Stimulated activated naive CD8-positive, alpha-beta T cell treated with anti-CD3 and anti-CD28 coated beads, Interleukin-15, Interleukin-2, amounts not matched to agents 100 ng/mL and 50 ng/mL, for 24 hours (primary cell): ENCODE measurements around the gene GAPDHS.
A peak's percentile ranks its signal among the peaks of the same experiment; 100 is the strongest.

Experiments
- H3K27ac Mint-ChIP-seq: one replicate; pipeline ENCODE4 v1.8.0; 2021; ENCODE audit warnings: mild to moderate bottlenecking, mixed read lengths
- H3K27me3 Mint-ChIP-seq: one replicate; pipeline ENCODE4 v1.8.0; 2021; ENCODE audit warnings: mixed read lengths
- H3K36me3 Mint-ChIP-seq: one replicate; pipeline ENCODE4 v1.8.0; 2021; ENCODE audit warnings: low read depth, mixed read lengths
- H3K4me1 Mint-ChIP-seq: one replicate; pipeline ENCODE4 v1.8.0; 2021; ENCODE audit warnings: low read depth, mixed read lengths
- H3K4me3 Mint-ChIP-seq: one replicate; pipeline ENCODE4 v1.8.0; 2021; ENCODE audit warnings: mild to moderate bottlenecking, mixed read lengths
- H3K9me3 Mint-ChIP-seq: one replicate; pipeline ENCODE4 v1.8.0; 2021; ENCODE audit warnings: mixed read lengths

The GAPDHS gene

GRCh38 chr19:35542209-35542608 lies 9.0 kb downstream of the GAPDHS start:
- no peaks in the 10 kb centered on the region for H3K9me3 Mint-ChIP-seq
- no peak overlapping the region for H3K4me3 Mint-ChIP-seq
- peaks cover 31% of the 10 kb centered on the region for H3K36me3 Mint-ChIP-seq
- no peak overlapping the region for H3K27ac Mint-ChIP-seq
- H3K27me3 Mint-ChIP-seq: no peaks in the 10 kb centered on the region
- peaks cover 26% of the 10 kb centered on the region for H3K4me1 Mint-ChIP-seq

GRCh38 chr19:35543280-35544109 lies 10.2 kb downstream of the GAPDHS start:
- H3K27me3 Mint-ChIP-seq: no peaks in the 10 kb centered on the region
- H3K36me3 Mint-ChIP-seq: peaks cover 40% of the 10 kb centered on the region
- H3K27ac Mint-ChIP-seq: peak overlapping the region; percentile 83

GRCh38 chr19:35544110-35544802 lies 11.0 kb downstream of the GAPDHS start:
- Mint-ChIP-seq H3K27me3 (no peaks in the 10 kb centered on the region), H3K4me1 (peaks cover 34% of the 10 kb centered on the region), H3K27ac (peak overlapping the region; percentile 83), H3K36me3 (peaks cover 41% of the 10 kb centered on the region), H3K9me3 (no peaks in the 10 kb centered on the region), H3K4me3 (peak overlapping the region; percentile 97)

More at GRCh38 chr19:35543280-35544109, 10.2 kb downstream of the GAPDHS start:
- Mint-ChIP-seq H3K9me3 (no peaks in the 10 kb centered on the region), H3K4me3 (peak overlapping the region; percentile 97), H3K4me1 (peaks cover 31% of the 10 kb centered on the region)

- Mint-ChIP-seq H3K9me3 (no peaks in the 10 kb centered on the region), H3K27ac (peak within 1 kb of the TSS; percentile 96), H3K36me3 (peaks cover 40% of the 10 kb centered on the region), H3K4me1 (peaks cover 34% of the 10 kb centered on the region), H3K27me3 (no peaks in the 10 kb centered on the region), H3K4me3 (peak within 1 kb of the TSS; percentile 97)
These were observed 12.0 kb downstream of the GAPDHS start, which contains the start of gene TMEM147 for GRCh38 chr19:35545001-35545854. TSS of gene TMEM147 (plus strand) at chr19:35545626. CDS start at chr19:35545740, 114 bp downstream.

- H3K9me3 Mint-ChIP-seq: no peaks in the 10 kb centered on the region
- H3K27me3 Mint-ChIP-seq: no peaks in the 10 kb centered on the region
- peak overlapping the region; percentile 97 for H3K4me3 Mint-ChIP-seq
- peaks cover 34% of the 10 kb centered on the region for H3K4me1 Mint-ChIP-seq
- H3K27ac Mint-ChIP-seq: peak overlapping the region; percentile 96
- H3K36me3 Mint-ChIP-seq: peaks cover 38% of the 10 kb centered on the region
These were observed 12.7 kb downstream of the GAPDHS start for GRCh38 chr19:35545855-35546381.

GRCh38 chr19:35546532-35546931 lies 13.3 kb downstream of the GAPDHS start:
- H3K27ac Mint-ChIP-seq: peak overlapping the region; percentile 96
- H3K9me3 Mint-ChIP-seq: no peaks in the 10 kb centered on the region
- H3K36me3 Mint-ChIP-seq: peaks cover 39% of the 10 kb centered on the region
- H3K27me3 Mint-ChIP-seq: no peaks in the 10 kb centered on the region
- H3K4me1 Mint-ChIP-seq: peaks cover 34% of the 10 kb centered on the region
- H3K4me3 Mint-ChIP-seq: peak overlapping the region; percentile 97

GRCh38 chr19:35549174-35549788 lies 16.0 kb downstream of the GAPDHS start:
- Mint-ChIP-seq H3K4me3 (no peak overlapping the region), H3K4me1 (peaks cover 30% of the 10 kb centered on the region), H3K36me3 (peaks cover 27% of the 10 kb centered on the region), H3K27ac (no peak overlapping the region), H3K9me3 (no peaks in the 10 kb centered on the region), H3K27me3 (no peaks in the 10 kb centered on the region)

- H3K36me3 Mint-ChIP-seq: peaks cover 20% of the 10 kb centered on the region
- no peak overlapping the region for H3K4me3 Mint-ChIP-seq
- peaks cover 23% of the 10 kb centered on the region for H3K4me1 Mint-ChIP-seq
- H3K27me3 Mint-ChIP-seq: no peaks in the 10 kb centered on the region
- no peaks in the 10 kb centered on the region for H3K9me3 Mint-ChIP-seq
- H3K27ac Mint-ChIP-seq: no peak overlapping the region
These were observed 16.7 kb downstream of the GAPDHS start for GRCh38 chr19:35549879-35550523.

GRCh38 chr19:35551091-35551810 lies 18.0 kb downstream of the GAPDHS start:
- H3K36me3 Mint-ChIP-seq: peaks cover 20% of the 10 kb centered on the region
- peaks cover 17% of the 10 kb centered on the region for H3K4me1 Mint-ChIP-seq
- H3K27me3 Mint-ChIP-seq: peaks cover under 1% of the 10 kb centered on the region

GRCh38 chr19:35552534-35553384 lies 19.5 kb downstream of the GAPDHS start:
- no peak overlapping the region for H3K27ac Mint-ChIP-seq
- peaks cover 12% of the 10 kb centered on the region for H3K36me3 Mint-ChIP-seq
- H3K4me3 Mint-ChIP-seq: no peak overlapping the region
- H3K4me1 Mint-ChIP-seq: peaks cover 11% of the 10 kb centered on the region
- H3K27me3 Mint-ChIP-seq: peaks cover 10% of the 10 kb centered on the region
- H3K9me3 Mint-ChIP-seq: no peaks in the 10 kb centered on the region

More at GRCh38 chr19:35551091-35551810, 18.0 kb downstream of the GAPDHS start:
- Mint-ChIP-seq H3K4me3 (no peak overlapping the region), H3K27ac (no peak overlapping the region), H3K9me3 (no peaks in the 10 kb centered on the region)

GRCh38 chr19:35553385-35554000 lies 20.2 kb downstream of the GAPDHS start:
- Mint-ChIP-seq H3K4me3 (no peak overlapping the region), H3K36me3 (peaks cover 7% of the 10 kb centered on the region), H3K27me3 (peaks cover 13% of the 10 kb centered on the region), H3K9me3 (no peaks in the 10 kb centered on the region), H3K4me1 (peaks cover 12% of the 10 kb centered on the region), H3K27ac (no peak overlapping the region)

- Mint-ChIP-seq H3K9me3 (no peaks in the 10 kb centered on the region), H3K4me3 (no peak overlapping the region), H3K36me3 (peaks cover 6% of the 10 kb centered on the region), H3K4me1 (peaks cover 9% of the 10 kb centered on the region), H3K27me3 (peaks cover 18% of the 10 kb centered on the region), H3K27ac (no peak overlapping the region)
These were observed 20.8 kb downstream of the GAPDHS start for GRCh38 chr19:35554076-35554475.
